Peyer's patch (tissue), 4 donors: Measurements from ENCODE around the gene ABHD6. TPM values are rescaled to one million over a fixed set of nuclear protein-coding genes. Genes with fewer than 3 reads are reported as not detected.
"Not testable (repeated sequence)": the region's sequence is repeated elsewhere in the genome, so short reads cannot be mapped to it uniquely, and the experiment has no call there.

Experiments
- DNase-seq, 3 donors: peaks; one replicate each; pipeline ENCODE4 v3.0.0-alpha.2; 2017 to 2019
- H3K27ac ChIP-seq, 4 donors: fragments of 200-600 bp; sonication (generic); one replicate each; pipeline ENCODE4 v1.5.1; 2016 to 2019
- H3K27me3 ChIP-seq, 2 donors: fragments of 200-600 bp; sonication (generic); one replicate each; pipeline ENCODE4 v1.5.1; 2019
- H3K36me3 ChIP-seq, 3 donors: fragments of 200-600 bp; sonication (generic); one replicate each; pipeline ENCODE4 v1.5.1; 2016 to 2019
- H3K4me1 ChIP-seq, 4 donors: fragments of 200-600 bp; sonication (generic); one replicate each; pipeline ENCODE4 v1.5.1; 2016 to 2019
- H3K4me3 ChIP-seq, 4 donors: fragments of 200-600 bp; sonication (generic); 1 replicate in 3 of 4; 2 replicates in 1 of 4; pipeline ENCODE4 v1.5.1; 2016 to 2019; ENCODE audit warnings: mild to moderate bottlenecking in 1 of 4
- H3K9me3 ChIP-seq, 4 donors: fragments of 200-600 bp; sonication (generic); one replicate each; pipeline ENCODE4 v1.5.1; 2016 to 2019; ENCODE audit warnings: mild to moderate bottlenecking in 1 of 4
- CTCF ChIP-seq, 6 experiments: fragments of 450-650 bp in 4 of 6; fragments of 200-600 bp in 2 of 6; sonication (generic) in 1 of 6; IDR thresholded peaks; one replicate each; pipeline ENCODE4 v1.5.1; 2017 to 2019; ENCODE audit warnings: antibody characterized with exemption in 6 of 6, mild to moderate bottlenecking in 3 of 6, moderate library complexity in 1 of 6
- POLR2A ChIP-seq, 2 donors: fragments of 450-650 bp; IDR thresholded peaks; one replicate each; pipeline ENCODE4 v1.5.1; 2017; ENCODE audit warnings: antibody characterized with exemption in 2 of 2, mild to moderate bottlenecking in 2 of 2, moderate library complexity in 2 of 2
- total RNA-seq, 4 donors: library from RNA; depleted of rRNA; stranded (reverse); fragments of >200 nt; gene quantifications; one replicate each; pipeline ENCODE4 v1.1.0, GENCODE V29; 2016

ABHD6 gene
- total RNA-seq, 4 donors from 2014 or later, result 9.1 to 97.6 (median 55.7) TPM

GRCh38 chr3:58266577-58266976 lies 29.0 kb downstream of the ABHD6 start:
- no peak overlapping the region for H3K27ac ChIP-seq
- no peak for DNase-seq
- H3K36me3 ChIP-seq, result peaks cover 0 to 40% (median 0%) of the 10 kb centered on the region in 3 donors
- TF ChIP-seq POLR2A (IDR thresholded peaks at IDR 0.05) (no peak), CTCF (IDR thresholded peaks at IDR 0.05) (no peak)
- no peaks in the 10 kb centered on the region for H3K9me3 ChIP-seq
- H3K27me3 ChIP-seq, result no peaks in the 10 kb centered on the region
- H3K4me1 ChIP-seq, result no peaks in the 10 kb centered on the region
- H3K4me3 ChIP-seq, result no peak overlapping the region

- not testable (repeated sequence) for DNase-seq, H3K27me3 ChIP-seq, H3K4me1 ChIP-seq, H3K27ac ChIP-seq, H3K4me3 ChIP-seq, H3K9me3 ChIP-seq
- peaks cover 0 to 40% (median 0%) of the 10 kb centered on the region in 3 donors for H3K36me3 ChIP-seq
Observed at GRCh38 chr3:58267543-58267942, 30.0 kb downstream of the ABHD6 start.

- DNase-seq, result no peak
- no peaks in the 10 kb centered on the region for H3K4me1 ChIP-seq
- TF ChIP-seq CTCF (IDR thresholded peaks at IDR 0.05) (no peak), POLR2A (IDR thresholded peaks at IDR 0.05) (no peak)
- H3K4me3 ChIP-seq, result no peak overlapping the region
- no peaks in the 10 kb centered on the region for H3K27me3 ChIP-seq
- H3K36me3 ChIP-seq, result peaks cover 0 to 49% (median 0%) of the 10 kb centered on the region in 3 donors
- H3K27ac ChIP-seq, result no peak overlapping the region
- no peaks in the 10 kb centered on the region for H3K9me3 ChIP-seq
Observed at GRCh38 chr3:58269356-58269755, 31.8 kb downstream of the ABHD6 start.

- Histone ChIP-seq H3K27me3 (no peaks in the 10 kb centered on the region), H3K4me3 (no peak overlapping the region), H3K36me3 (peaks cover 0 to 61% (median 0%) of the 10 kb centered on the region in 3 donors), H3K9me3 (no peaks in the 10 kb centered on the region), H3K4me1 (no peaks in the 10 kb centered on the region), H3K27ac (no peak overlapping the region)
- TF ChIP-seq POLR2A (IDR thresholded peaks at IDR 0.05) (no peak), CTCF (IDR thresholded peaks at IDR 0.05) (no peak)
- DNase-seq, result no peak
Observed at GRCh38 chr3:58270485-58270884, 32.9 kb downstream of the ABHD6 start.

GRCh38 chr3:58271901-58272501 lies 34.4 kb downstream of the ABHD6 start:
- H3K27me3 ChIP-seq, result no peaks in the 10 kb centered on the region
- no peak overlapping the region for H3K27ac ChIP-seq
- no peak for DNase-seq
- H3K4me1 ChIP-seq, result no peaks in the 10 kb centered on the region
- no peak overlapping the region for H3K4me3 ChIP-seq
- no peak for TF ChIP-seq POLR2A (IDR thresholded peaks at IDR 0.05)
- no peak for TF ChIP-seq CTCF (IDR thresholded peaks at IDR 0.05)
- H3K9me3 ChIP-seq, result no peaks in the 10 kb centered on the region
- peaks cover 0 to 67% (median 0%) of the 10 kb centered on the region in 3 donors for H3K36me3 ChIP-seq

- no peak for TF ChIP-seq CTCF (IDR thresholded peaks at IDR 0.05)
- no peak for TF ChIP-seq POLR2A (IDR thresholded peaks at IDR 0.05)
- H3K27ac ChIP-seq, result no peak overlapping the region
- H3K9me3 ChIP-seq, result no peaks in the 10 kb centered on the region
- no peak overlapping the region for H3K4me3 ChIP-seq
- no peaks in the 10 kb centered on the region for H3K4me1 ChIP-seq
- DNase-seq, result no peak
- no peaks in the 10 kb centered on the region for H3K27me3 ChIP-seq
- H3K36me3 ChIP-seq, result peaks cover 0 to 58% (median 0%) of the 10 kb centered on the region in 3 donors
Observed at GRCh38 chr3:58272891-58273290, 35.3 kb downstream of the ABHD6 start.

GRCh38 chr3:58273362-58273761 lies 35.8 kb downstream of the ABHD6 start:
- H3K27me3 ChIP-seq, H3K27ac ChIP-seq, H3K4me3 ChIP-seq, H3K9me3 ChIP-seq, H3K4me1 ChIP-seq, DNase-seq: not testable (repeated sequence)
- H3K36me3 ChIP-seq, result peaks cover 0 to 54% (median 0%) of the 10 kb centered on the region in 3 donors
